ENCODE data around the gene CPNE6. TPM values are rescaled to one million over a fixed set of nuclear protein-coding genes. Genes with fewer than 3 reads are reported as not detected.

CPNE6 gene
- total and polyA plus RNA-seq, 2 of the 8 experiments (the other 6 are each of a cell fraction or from before 2014, with no cell fraction given), result 0.05 TPM; not detected in 1

DNA sequence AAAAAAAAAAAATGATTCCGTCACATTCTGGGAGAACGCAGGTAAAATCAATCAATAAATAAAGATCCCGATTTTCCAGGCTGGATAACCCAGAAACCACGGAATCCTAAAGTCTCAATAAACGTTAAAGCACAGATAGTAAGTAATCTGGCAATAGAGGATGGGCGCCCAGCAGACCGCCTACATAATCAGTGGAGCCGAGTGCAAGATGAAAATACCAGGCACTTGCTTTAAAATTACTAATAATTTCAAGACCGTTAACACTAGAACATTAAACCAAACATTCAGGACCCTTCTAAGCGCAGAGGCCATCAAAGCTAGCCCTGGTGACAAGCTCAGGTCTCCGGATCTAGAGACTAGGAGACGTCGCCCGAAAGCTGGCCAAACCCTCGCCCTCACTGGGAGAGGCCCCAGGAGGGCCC is 42.0 kb downstream of the CPNE6 start:
- Histone ChIP-seq H3K4ac (replicated peaks; ENCODE audit: insufficient read length, low read depth, low read length) (no peak overlapping the region), H4K8ac (ENCODE audit: extremely low read depth, insufficient read depth, low read length) (no peak overlapping the region; the same call in 1 of the 2 replicates), H2BK20ac (ENCODE audit: low read length) (no peak overlapping the region), H3K23ac (ENCODE audit: insufficient read length) (no peak overlapping the region), H3K9me3 (ENCODE audit: insufficient read depth in 2 of 2, low read depth in 1 of 2, low read length in 1 of 2) (no peaks in the 10 kb centered on the region), H3K18ac (ENCODE audit: extremely low read depth, low read length) (peak overlapping the region; percentile 65; the same call in 1 of the 2 replicates), H3K27ac (ENCODE audit: low read depth, low read length) (no peak overlapping the region), H4K5ac (ENCODE audit: insufficient read length, low read depth, low read length) (peak overlapping the region; percentile 28), H3K79me2 (ENCODE audit: control insufficient read depth in 1 of 2, insufficient read depth in 2 of 2, low read length in 2 of 2) (peaks cover 0 to 10% of the 10 kb centered on the region in 2 experiments; a peak in 2 of 4 replicates), H4K91ac (replicated peaks; ENCODE audit: insufficient read length, low read length) (no peak overlapping the region), H2BK120ac (replicated peaks; ENCODE audit: low read depth, low read length) (no peak overlapping the region), H2AFZ (ENCODE audit: low read length) (0 out of 2 replicates have a peak overlapping the region, but pooled peaks have one; percentile 12), H3K27me3 (replicated peaks in 1 of 4; ENCODE audit: control insufficient read depth in 3 of 4, extremely low read depth in 1 of 4, insufficient read depth in 3 of 4, low read length in 3 of 4) (no peaks in the 10 kb centered on the region), H2BK12ac (ENCODE audit: low read depth, low read length) (no peak overlapping the region), H3K4me2 (ENCODE audit: insufficient read depth in 1 of 2, low read depth in 2 of 2, low read length in 2 of 2) (peak overlapping the region; percentile 85 to 91), H3K23me2 (ENCODE audit: low read depth, low read length) (peaks cover 7% of the 10 kb centered on the region), H2AK5ac (ENCODE audit: low read depth, low read length) (no peak overlapping the region), H3K14ac (ENCODE audit: insufficient read length) (peak overlapping the region; percentile 8), H3K4me3 (ENCODE audit: extremely low read depth in 1 of 4, insufficient read depth in 2 of 4, low read depth in 3 of 4, low read length in 4 of 4) (peak overlapping the region; percentile 68 to 89 (median 76)), H2BK15ac (ENCODE audit: low read length) (no peak overlapping the region), H3K79me1 (ENCODE audit: low read depth, low read length) (peaks cover 5% of the 10 kb centered on the region; the same call in 1 of the 2 replicates), H2BK5ac (ENCODE audit: low read depth, low read length) (peak overlapping the region; percentile 100; the same call in 1 of the 2 replicates), H3K4me1 (replicated peaks in 1 of 4; ENCODE audit: control insufficient read depth in 3 of 4, insufficient read depth in 4 of 4, low read length in 3 of 4) (peaks cover 0 to 4% (median 2%) of the 10 kb centered on the region in 4 experiments; a peak in 5 of 7 replicates), H3K36me3 (ENCODE audit: control insufficient read depth in 2 of 4, insufficient read depth in 4 of 4, low read length in 3 of 4) (peaks cover 5 to 12% (median 9%) of the 10 kb centered on the region in 4 experiments; a peak in 6 of 8 replicates), H3K56ac (replicated peaks; ENCODE audit: insufficient read length, low read depth, low read length) (no peak overlapping the region), H3K9ac (replicated peaks in 1 of 4; ENCODE audit: extremely low read depth in 1 of 4, low read depth in 3 of 4, low read length in 3 of 4) (peak overlapping the region in 3 of 4 experiments; percentile 9 to 49 (median 24); a peak in 5 of 7 replicates), H4K20me1 (replicated peaks in 1 of 2; ENCODE audit: control insufficient read depth in 1 of 2, insufficient read depth in 2 of 2, low read length in 2 of 2) (no peaks in the 10 kb centered on the region)
- WGBS, 2 experiments (ENCODE audit: extremely low coverage in 1 of 2, insufficient coverage in 1 of 2, insufficient read length in 1 of 2, insufficient replicate concordance in 2 of 2, low coverage in 1 of 2, low lambda C conversion rate in 2 of 2, missing lambda C conversion rate in 1 of 2), result 16% methylated on average over 15 of the region's 15 CpGs; no CpG with 5 or more reads in 1 of the 2 experiments
- CTCF ChIA-PET (ENCODE audit: partially characterized antibody), result interaction anchor here (0.6 to 2.7 kb wide), 12 partner anchors 14 to 322 kb away, joined by 3 to 20 read pairs (median 4); partner anchors contain the start of genes IRF9, PCK2 and PSME2
- POLR2A ChIA-PET (ENCODE audit: partially characterized antibody), result interaction anchor here (1.0 to 7.1 kb wide), 14 partner anchors 10 to 125 kb away, joined by 3 to 125 read pairs (median 5); partner anchors contain the start of genes DHRS4L2, EMC9, FITM1 and IPO4
- DNase-seq (ENCODE audit: low read depth in 1 of 2, low spot score in 2 of 2) (no peak), FAIRE-seq (no peak)
- TF ChIP-seq SIX5 (IDR thresholded peaks at IDR 0.05; ENCODE audit: low read depth, low read length) (no peak), BACH1 (IDR thresholded peaks at IDR 0.05; ENCODE audit: low read length) (no peak)
- TF ChIP-seq, protein P1, sequence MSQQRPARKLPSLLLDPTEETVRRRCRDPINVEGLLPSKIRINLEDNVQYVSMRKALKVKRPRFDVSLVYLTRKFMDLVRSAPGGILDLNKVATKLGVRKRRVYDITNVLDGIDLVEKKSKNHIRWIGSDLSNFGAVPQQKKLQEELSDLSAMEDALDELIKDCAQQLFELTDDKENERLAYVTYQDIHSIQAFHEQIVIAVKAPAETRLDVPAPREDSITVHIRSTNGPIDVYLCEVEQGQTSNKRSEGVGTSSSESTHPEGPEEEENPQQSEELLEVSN (IDR thresholded peaks at IDR 0.05), result no peak

All from H1 (cell line).